HG03060 (cell line): Measurements from ENCODE around the gene MED31.
"Not testable (repeated sequence)": the region's sequence is repeated elsewhere in the genome, so short reads cannot be mapped to it uniquely, and the experiment has no call there.

Source experiments
- ATAC-seq: cut with Tn5 transposase; IDR thresholded peaks from one replicate; pipeline ENCODE4 v1.9.1; 2021; ENCODE audit warnings: low read depth, moderate number of reproducible peaks; ENCODE audit not compliant: unreplicated experiment

Gene MED31

DNA sequence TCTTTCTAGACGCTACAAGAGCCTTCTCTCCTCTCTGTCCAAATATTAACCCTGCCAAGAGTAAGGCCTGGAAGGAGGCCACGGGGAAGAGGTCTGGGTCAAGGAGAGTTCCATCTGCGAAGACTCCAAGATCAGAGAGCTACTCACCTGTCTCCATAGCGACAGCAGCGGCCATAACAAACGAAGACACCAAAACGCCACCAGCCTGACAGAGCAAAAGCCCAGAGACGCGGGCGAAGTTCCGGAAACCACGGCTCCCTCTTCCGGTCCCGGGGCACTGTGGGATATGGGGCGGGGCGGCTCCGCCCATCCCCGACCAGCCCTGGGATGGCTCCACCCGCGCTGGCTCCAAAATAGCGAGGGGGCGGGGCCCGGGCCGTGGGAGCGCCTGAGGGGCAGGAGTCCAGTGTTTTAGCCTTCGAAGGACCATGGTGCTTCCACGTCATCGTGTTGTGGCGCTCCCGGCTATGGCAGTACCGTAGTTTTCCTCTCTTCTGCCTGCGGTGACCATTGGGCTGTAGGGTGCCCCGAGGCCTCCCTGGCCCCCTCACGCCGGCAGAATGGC is at the start of gene MED31, which contains the start of gene C17orf100:
Gene MED31 (minus strand): TSS at position 252 of the 565 bp plus-strand sequence. CDS start 77 bp downstream, at position 175.
Gene C17orf100 (plus strand): TSS at position 409 of the 565 bp plus-strand sequence. CDS start 152 bp downstream, at position 561.
- peak; percentile 50 for ATAC-seq

- ATAC-seq, result no peak
Observed at GRCh38 chr17:6700948-6701307, 49.5 kb upstream of the MED31 start.

DNA sequence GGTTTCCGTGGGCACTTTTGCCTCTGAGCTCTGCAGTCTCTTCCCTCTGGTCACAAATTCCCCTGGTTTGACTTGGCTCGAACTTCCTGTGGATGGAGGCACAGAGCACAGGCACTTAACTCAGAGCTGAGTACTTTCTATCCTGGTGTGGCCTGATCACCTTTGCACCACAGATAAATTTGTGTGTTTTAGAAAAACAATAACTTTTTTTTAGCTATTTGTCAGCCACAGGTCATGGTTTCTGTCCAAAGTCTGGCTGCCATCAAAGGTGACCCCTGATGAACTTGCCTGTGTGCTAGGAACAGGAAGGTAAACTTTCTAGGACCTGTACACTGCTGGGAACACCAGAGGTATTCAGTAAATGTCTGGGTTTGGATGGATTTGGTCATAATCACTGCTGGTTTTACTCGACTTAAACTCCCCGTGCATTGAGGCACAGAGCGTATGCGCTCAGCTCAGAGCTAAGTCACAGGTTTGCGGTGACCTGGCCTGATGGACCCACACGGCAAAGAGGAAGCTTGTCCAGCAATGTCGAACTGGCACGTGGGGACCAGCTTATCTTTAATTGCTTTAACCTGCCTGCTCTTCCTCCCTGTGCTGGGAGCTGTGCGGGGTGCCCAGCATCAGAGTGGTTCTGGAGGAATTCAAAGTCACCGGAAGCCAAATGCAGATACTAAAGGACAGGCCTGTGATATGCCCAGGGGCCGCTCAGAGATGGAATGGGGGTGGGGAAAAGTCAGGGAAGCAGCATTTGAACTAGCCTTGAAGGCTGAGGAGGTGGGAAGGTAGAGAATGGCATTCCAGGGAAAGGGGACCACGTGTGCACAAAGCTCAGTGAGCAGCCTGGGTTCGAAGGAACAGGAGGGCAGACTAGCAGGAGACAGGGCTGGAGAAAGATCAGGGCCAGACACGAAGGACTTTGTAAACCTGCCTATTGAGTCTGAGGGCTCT is 48.9 kb upstream of the MED31 start:
- ATAC-seq, result no peak

- no peak for ATAC-seq
Observed at GRCh38 chr17:6698004-6698403, 46.6 kb upstream of the MED31 start.

DNA sequence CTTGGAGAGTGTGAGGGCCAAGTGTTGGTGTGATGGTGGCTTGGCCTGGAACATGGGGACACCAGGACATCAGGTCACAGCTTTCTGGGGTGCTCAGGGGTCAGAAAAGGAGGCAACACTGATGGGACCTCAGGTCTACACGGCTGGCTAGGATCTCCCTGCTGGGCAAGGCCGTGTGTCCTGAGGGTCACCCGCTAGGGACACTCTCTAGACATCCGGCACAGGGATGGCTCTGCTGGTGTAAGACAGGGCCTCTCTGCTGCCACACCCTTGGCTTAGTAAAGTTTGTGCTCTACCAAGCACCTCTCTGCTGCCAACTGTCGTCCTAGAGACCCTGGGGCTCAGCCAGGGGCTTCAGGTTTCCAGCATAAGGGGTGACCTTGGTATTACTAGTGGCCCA is 45.5 kb upstream of the MED31 start:
- ATAC-seq, result no peak

DNA sequence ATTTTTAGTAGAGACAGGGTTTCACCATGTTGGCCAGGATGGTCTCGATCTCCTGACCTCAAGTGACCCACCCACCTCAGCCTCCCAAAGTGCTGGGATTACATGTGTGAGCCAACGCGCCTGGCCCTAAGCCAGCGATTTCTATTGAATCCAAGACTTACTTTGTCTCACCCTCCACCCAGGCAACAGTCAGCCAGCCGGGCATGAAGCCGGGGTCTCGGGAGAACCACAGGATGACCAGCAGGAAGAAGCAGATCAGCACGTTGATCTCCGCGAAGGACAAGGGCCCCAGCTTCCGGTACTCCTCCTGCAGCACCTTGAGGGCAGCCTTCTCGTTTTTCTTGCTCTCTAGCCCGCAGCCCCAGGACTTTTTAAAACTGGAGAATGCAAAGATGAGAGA is 44.2 kb upstream of the MED31 start:
- ATAC-seq, result no peak

- ATAC-seq, result no peak
Observed at GRCh38 chr17:6695051-6695450, 43.6 kb upstream of the MED31 start.

DNA sequence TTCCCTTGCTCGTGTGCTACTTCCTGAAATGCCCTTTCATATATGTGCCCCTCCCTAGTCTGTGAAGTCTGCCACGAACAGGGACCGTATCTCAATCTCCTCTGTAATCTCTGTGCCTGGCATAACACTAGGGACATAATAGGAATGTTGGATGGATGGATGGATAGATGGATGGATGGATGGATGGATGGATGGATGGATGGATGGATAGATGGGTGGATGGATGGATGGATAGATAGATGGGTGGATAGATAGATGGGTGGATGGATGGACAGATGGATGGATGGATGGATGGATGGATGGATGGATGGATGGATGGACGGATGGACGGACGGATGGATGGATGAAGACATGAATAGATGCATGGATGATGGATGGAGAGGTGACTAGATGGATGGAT is 40.6 kb upstream of the MED31 start:
- ATAC-seq, result not testable (repeated sequence)

GRCh38 chr17:6691546-6691945 is 40.1 kb upstream of the MED31 start:
- no peak for ATAC-seq

- ATAC-seq, result no peak
Observed at GRCh38 chr17:6690641-6691040, 39.2 kb upstream of the MED31 start.

GRCh38 chr17:6688944-6689343 is 37.5 kb upstream of the MED31 start:
- no peak for ATAC-seq

DNA sequence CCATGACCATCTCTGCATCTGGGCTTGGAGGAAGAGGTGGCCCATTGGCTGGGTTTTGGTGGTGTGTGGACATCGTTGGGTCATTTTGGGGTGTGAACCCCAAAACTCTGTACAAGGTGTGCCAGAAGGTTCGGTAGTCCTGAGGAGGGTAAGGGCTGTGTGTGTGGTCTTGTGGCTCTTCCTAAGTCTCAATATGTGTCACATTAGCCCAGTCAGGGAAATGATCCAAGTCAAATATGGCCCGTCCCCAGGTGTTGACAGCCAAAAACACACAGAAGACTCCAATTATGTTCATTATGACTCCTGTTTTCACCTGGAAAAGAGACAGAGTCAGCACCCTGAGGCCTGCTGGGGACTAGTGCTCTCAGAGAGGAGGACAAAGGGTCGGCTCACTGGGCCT is 34.6 kb upstream of the MED31 start:
- ATAC-seq, result no peak

DNA sequence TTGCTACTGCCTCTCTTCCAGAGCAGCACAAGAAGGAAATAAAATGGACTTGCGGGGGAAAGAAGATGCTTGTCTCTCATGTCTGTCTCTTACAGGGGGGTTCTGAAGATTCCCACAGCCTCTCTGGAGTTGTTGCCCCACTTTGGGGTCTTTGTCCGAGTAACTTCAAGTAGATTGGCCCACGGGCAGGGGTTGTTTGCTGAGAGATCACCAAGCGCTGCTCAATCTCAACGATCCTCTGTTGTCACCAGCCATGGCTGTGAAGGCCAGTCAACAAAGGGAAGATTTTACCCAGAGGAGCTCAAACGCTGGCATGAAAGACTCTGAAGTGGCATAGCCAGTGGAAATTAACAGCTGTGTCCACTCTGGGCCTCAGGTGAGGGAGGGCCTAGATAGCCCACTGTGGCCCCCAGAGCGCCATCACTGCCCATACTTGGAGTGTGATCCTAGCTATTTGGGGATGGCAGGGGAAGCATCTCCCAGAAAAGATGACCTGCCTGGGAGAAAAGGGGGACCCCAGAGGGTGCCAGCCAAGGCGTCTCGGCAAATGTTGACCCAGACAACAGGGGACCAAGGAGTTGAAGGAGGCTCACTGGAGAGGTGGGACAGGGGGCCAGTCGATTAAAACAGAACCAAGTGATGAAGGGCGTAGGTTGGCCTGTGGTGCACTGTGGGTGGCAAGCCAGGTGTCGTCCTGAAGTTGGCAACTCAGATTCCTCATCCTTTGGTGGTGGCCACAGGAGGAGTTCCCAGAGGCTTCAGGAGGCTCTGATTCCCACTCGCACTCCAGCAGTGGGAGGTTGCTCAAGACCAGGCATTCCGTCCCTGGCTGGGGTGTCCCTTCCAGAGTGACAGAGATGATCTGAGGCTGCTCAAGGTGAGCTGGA is 33.7 kb upstream of the MED31 start:
- ATAC-seq, result no peak

DNA sequence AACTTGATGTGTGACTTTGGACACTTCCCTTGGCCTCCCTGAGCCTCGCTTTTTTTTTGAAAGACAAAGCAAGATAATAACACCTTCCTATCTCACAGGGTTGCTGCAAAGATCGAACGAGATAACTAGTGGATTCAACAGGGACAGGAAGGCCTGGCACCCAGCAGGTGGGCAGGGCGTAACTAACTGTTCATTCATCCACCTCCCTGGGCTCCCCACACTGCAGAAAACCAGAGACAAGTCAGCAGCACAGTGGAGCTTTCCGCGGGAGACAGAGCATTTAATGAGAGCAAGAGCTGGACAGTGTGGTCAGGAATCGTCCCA is 33.0 kb upstream of the MED31 start:
- ATAC-seq, result no peak

GRCh38 chr17:6683730-6684459 is 32.5 kb upstream of the MED31 start:
- no peak for ATAC-seq

- no peak for ATAC-seq
Observed at GRCh38 chr17:6683081-6683684, 31.8 kb upstream of the MED31 start.

GRCh38 chr17:6682339-6682738 is 30.9 kb upstream of the MED31 start:
- ATAC-seq, result no peak

GRCh38 chr17:6681671-6682070 is 30.3 kb upstream of the MED31 start:
- no peak for ATAC-seq

DNA sequence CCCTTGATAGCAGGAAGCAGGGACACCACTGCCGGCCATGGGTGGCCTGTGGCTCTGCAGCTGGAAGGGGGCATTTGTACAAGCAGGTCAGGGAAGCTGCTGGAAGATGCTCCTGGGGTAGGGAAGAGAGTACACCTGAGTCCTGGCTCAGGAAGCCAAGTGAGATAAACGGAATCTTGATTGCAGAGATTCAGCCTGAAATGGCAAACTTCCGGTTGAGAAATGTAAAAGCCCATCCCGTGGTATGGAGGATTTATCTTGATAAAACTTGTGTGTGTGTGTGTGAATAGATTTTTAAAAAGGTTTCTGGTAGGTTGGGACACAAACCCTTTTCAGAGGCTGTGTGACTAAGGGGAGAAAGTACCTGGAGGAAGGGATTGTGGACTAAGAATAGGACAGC is 29.8 kb upstream of the MED31 start:
- no peak for ATAC-seq

GRCh38 chr17:6679241-6679640 is 27.8 kb upstream of the MED31 start:
- ATAC-seq, result no peak
